K562 (cell line): ENCODE results near the gene ARL3. TPM values are rescaled to one million over a fixed set of nuclear protein-coding genes. Genes with fewer than 3 reads are reported as not detected.

Experiments
- ATAC-seq: fragments of 200-7000 bp; cut with Tn5 transposase; 3 replicates; pipeline ENCODE4 v1.9.1; 2020; ENCODE audit warnings: moderate library complexity
- BruUV-seq: library from RNA; stranded (reverse); fragments of 400-500 nt; replicated peaks from 2 replicates; lab custom pipeline; 2021; lab: Mats Ljungman, UMichigan
- CTCF ChIA-PET: fragments of 300-600 bp; formaldehyde crosslinking; extraction: SDS; loops from one replicate; lab custom pipeline; 2021; ENCODE audit warnings: low intra/inter-chr PET ratio; lab: Yijun Ruan, JAX
- POLR2A ChIA-PET: fragments of 300-600, 350-650 bp; sonication (Branson Sonifier 250); formaldehyde crosslinking; extraction: SDS; loops from one replicate; lab custom pipeline; 2021; ENCODE audit warnings: antibody characterized with exemption, inconsistent platforms; lab: Yijun Ruan, JAX
- DNase-seq, 4 experiments: peaks; one replicate each; pipeline versions ENCODE4 v3.0.0 to v3.0.0-alpha.2; 2011 to 2018; ENCODE audit warnings: low spot score in 3 of 4, mixed read lengths in 3 of 4; ENCODE audit errors: extremely low read depth in 1 of 4
- FAIRE-seq: peaks from 2 replicates; lab custom pipeline; 2011; peaks lifted over from hg19 to GRCh38; lab: Jason Lieb, UNC
- H2AFZ ChIP-seq: 2 replicates; pipeline ENCODE4 v1.6.0; 2011; ENCODE audit warnings: low read depth, low read length, control low read depth, inconsistent platforms
- H3K27ac ChIP-seq: fragments of 200-600 bp; 3 replicates; pipeline ENCODE4 v1.8.0; 2011; ENCODE audit warnings: low read depth, mild to moderate bottlenecking, control low read depth, inconsistent platforms, low read length, moderate library complexity, mixed read lengths; ENCODE audit errors: extremely low read depth
- H3K27me3 ChIP-seq, 2 experiments: fragments of 300-600 bp in 1 of 2; 2 replicates in 1 of 2; 3 replicates in 1 of 2; pipeline versions ENCODE4 v1.6.0 to v1.8.0; 2011; ENCODE audit warnings: inconsistent platforms in 2 of 2, low read length in 2 of 2, mild to moderate bottlenecking in 1 of 2, mixed read lengths in 1 of 2, moderate library complexity in 1 of 2; ENCODE audit not compliant: control insufficient read depth in 2 of 2, insufficient read depth in 2 of 2
- H3K36me3 ChIP-seq: fragments of 300-600 bp; 3 replicates; pipeline ENCODE4 v1.8.0; 2011; ENCODE audit warnings: mild to moderate bottlenecking, low read length, inconsistent platforms; ENCODE audit not compliant: control insufficient read depth, insufficient read depth
- H3K4me1 ChIP-seq, 2 experiments: fragments of 200-600 bp in 1 of 2; replicated peaks in 1 of 2; 2 replicates in 1 of 2; 3 replicates in 1 of 2; pipeline versions ENCODE4 v1.5.1 to v1.8.0; 2011; ENCODE audit warnings: inconsistent platforms in 2 of 2, low read length in 2 of 2, mild to moderate bottlenecking in 1 of 2, mixed read lengths in 1 of 2, moderate library complexity in 1 of 2; ENCODE audit not compliant: control insufficient read depth in 2 of 2, insufficient read depth in 2 of 2
- H3K4me2 ChIP-seq: 2 replicates; pipeline ENCODE4 v1.6.1; 2011; ENCODE audit warnings: low read length, control low read depth, inconsistent platforms, mixed read lengths; ENCODE audit not compliant: insufficient read depth
- H3K4me3 ChIP-seq: fragments of 200-600 bp; sonication (generic), shearing (Covaris generic); 2 replicates; pipeline ENCODE4 v1.5.1; 2016; ENCODE audit warnings: control low read depth, inconsistent platforms
- H3K79me2 ChIP-seq: fragments of 200-600 bp; 3 replicates; pipeline ENCODE4 v1.8.0; 2011; ENCODE audit warnings: low read length, inconsistent platforms; ENCODE audit not compliant: control insufficient read depth, insufficient read depth
- H3K9ac ChIP-seq, 2 experiments: 2 replicates each; pipeline versions ENCODE4 v1.6.0 to v1.6.1; 2011; ENCODE audit warnings: low read depth in 2 of 2, low read length in 2 of 2, control low read depth in 1 of 2, inconsistent platforms in 1 of 2, mild to moderate bottlenecking in 1 of 2, mixed read lengths in 1 of 2; ENCODE audit not compliant: insufficient read depth in 1 of 2
- H3K9me1 ChIP-seq: one replicate; pipeline ENCODE4 v1.6.0; 2011; ENCODE audit warnings: inconsistent platforms, mild to moderate bottlenecking, low read length, moderate library complexity; ENCODE audit not compliant: control insufficient read depth, insufficient read depth
- H3K9me3 ChIP-seq: replicated peaks from 2 replicates; pipeline ENCODE4 v1.5.1; 2011; ENCODE audit warnings: low read depth, low read length, inconsistent platforms; ENCODE audit not compliant: control insufficient read depth, insufficient read depth
- H4K20me1 ChIP-seq: replicated peaks from 2 replicates; pipeline ENCODE4 v1.6.1; 2011; ENCODE audit warnings: low read length, inconsistent platforms, mixed read lengths; ENCODE audit not compliant: control insufficient read depth, insufficient read depth
- ARID1B ChIP-seq: fragments of 450-650 bp; IDR thresholded peaks from 2 replicates; pipeline ENCODE4 v1.6.1; 2016; ENCODE audit warnings: antibody characterized with exemption, mild to moderate bottlenecking, inconsistent platforms
- CBFA2T3 ChIP-seq: fragments of 450-650 bp; IDR thresholded peaks from 2 replicates; pipeline ENCODE4 v1.6.1; 2017
- GTF2E2 ChIP-seq: fragments of 200-800 bp; sonication (Bioruptor generic); IDR thresholded peaks from 2 replicates; pipeline ENCODE4 v1.6.1; 2016; ENCODE audit warnings: missing genetic modification characterization, missing compliant biosample characterization
- MIER1 ChIP-seq: fragments of 450-650 bp; IDR thresholded peaks from 2 replicates; pipeline ENCODE4 v1.6.1; 2016; ENCODE audit warnings: antibody characterized with exemption, mild to moderate bottlenecking, low read depth
- RAD21 ChIP-seq, 2 experiments: fragments of 250-450 bp in 1 of 2; fragments of 450-650 bp in 1 of 2; sonication (Bioruptor Pico) in 1 of 2; formaldehyde crosslinking in 1 of 2; IDR thresholded peaks in 1 of 2; conservative IDR thresholded peaks in 1 of 2; 2 replicates each; pipeline versions ENCODE4 v1.4.0 to v1.8.0; 2020 to 2022; ENCODE audit warnings: mild to moderate bottlenecking in 2 of 2, moderate library complexity in 1 of 2
- SMAD4 ChIP-seq: fragments of 250-450 bp; sonication (Bioruptor Pico); conservative IDR thresholded peaks from 2 replicates; pipeline ENCODE4 v1.8.0; 2021; ENCODE audit warnings: inconsistent platforms, mild to moderate bottlenecking, moderate library complexity
- TCF3 ChIP-seq: sonication (generic); formaldehyde crosslinking; IDR thresholded peaks from 2 replicates; pipeline ENCODE4 v1.4.0; 2020; ENCODE audit warnings: mild to moderate bottlenecking, missing genetic modification reagents
- TEAD4 ChIP-seq, 2 experiments: sonication (generic) in 1 of 2; formaldehyde crosslinking in 1 of 2; IDR thresholded peaks; 2 replicates each; pipeline versions ENCODE4 v1.6.1 to v1.8.0; 2012 to 2022; ENCODE audit warnings: borderline replicate concordance in 1 of 2, inconsistent platforms in 1 of 2, low read length in 1 of 2, mild to moderate bottlenecking in 1 of 2, missing genetic modification reagents in 1 of 2
- ZFX ChIP-seq: sonication (generic); formaldehyde crosslinking; IDR thresholded peaks from 2 replicates; pipeline ENCODE4 v1.8.0; 2022; ENCODE audit warnings: mild to moderate bottlenecking, missing genetic modification reagents, moderate library complexity
- ZNF274 ChIP-seq: IDR thresholded peaks from 2 replicates; pipeline ENCODE4 v1.6.1; 2011; ENCODE audit warnings: low read depth, mild to moderate bottlenecking, low read length, moderate library complexity, borderline replicate concordance
- ZNF347 ChIP-seq: fragments of 450-650 bp; formaldehyde crosslinking; IDR thresholded peaks from 2 replicates; pipeline ENCODE4 v1.4.0; 2020; ENCODE audit warnings: low read depth, mild to moderate bottlenecking, moderate library complexity
- ZNF668 ChIP-seq: fragments of 250-450 bp; sonication (Bioruptor Pico); IDR thresholded peaks from 2 replicates; pipeline ENCODE4 v1.8.0; 2022; ENCODE audit warnings: mild to moderate bottlenecking, inconsistent platforms
- ZNF77 ChIP-seq: fragments of 250-450 bp; sonication (Bioruptor Pico); IDR thresholded peaks from 2 replicates; pipeline ENCODE4 v1.5.0; 2020
- in situ Hi-C: fragments of 300-500 bp; cut with MboI; formaldehyde crosslinking; loops from 4 replicates; pipeline ENCODE4 v1.15.0; 2018; ENCODE audit warnings: inconsistent platforms, mixed read lengths
- intact Hi-C: fragments of 100-400 bp; cut with micrococcal nuclease; formaldehyde crosslinking; loops from 2 replicates; pipeline ENCODE4 v1.14.2; 2022
- polyA plus RNA-seq, 8 experiments: library from polyadenylated mRNA; depleted of rRNA in 4 of 8; stranded (reverse) in 5 of 8; unstranded in 3 of 8; fragments of >200 nt; fragmentation: Nextera tagmentation in 2 of 8; fragmentation: Illumina TruSeq in 1 of 8; extraction: Ambion mirVana in 2 of 8; extraction: Trizol in 1 of 8; gene quantifications; 2 replicates each; pipeline versions ENCODE4 v1.2.1 to v1.2.3, GENCODE V29; 2011 to 2014; ENCODE audit warnings: inconsistent platforms in 1 of 8, missing spikeins in 1 of 8
- total RNA-seq, 7 experiments: library from RNA; depleted of rRNA in 6 of 7; stranded (reverse); fragments of >200 nt in 6 of 7; fragmentation: Illumina TruSeq in 2 of 7; extraction: Trizol in 2 of 7; gene quantifications; 2 replicates each; pipeline versions ENCODE4 v1.2.1 to v1.2.3, GENCODE V29; 2011 to 2021; ENCODE audit warnings: low replicate concordance in 1 of 7
- TF ChIP-seq, protein P1 (sequence below): IDR thresholded peaks from 2 replicates; pipeline ENCODE4 v1.6.1; 2016; ENCODE audit warnings: missing genetic modification characterization, missing compliant biosample characterization
- TF ChIP-seq, protein P2 (sequence below): fragments of 450-650 bp; formaldehyde crosslinking; IDR thresholded peaks from 2 replicates; pipeline ENCODE4 v1.4.0; 2020; ENCODE audit warnings: mild to moderate bottlenecking, mixed read lengths
- TF ChIP-seq, protein P3 (sequence below): fragments of 250-450 bp; sonication (Bioruptor Pico); IDR thresholded peaks from 2 replicates; pipeline ENCODE4 v1.8.0; 2022; ENCODE audit warnings: inconsistent platforms, mild to moderate bottlenecking, moderate library complexity, borderline replicate concordance

ARL3 gene
- total and polyA plus RNA-seq, 9 of the 15 experiments (the other 6 are each of a cell fraction or from before 2014, with no cell fraction given) = 2.9 to 8.9 (median 4.8) TPM

DNA sequence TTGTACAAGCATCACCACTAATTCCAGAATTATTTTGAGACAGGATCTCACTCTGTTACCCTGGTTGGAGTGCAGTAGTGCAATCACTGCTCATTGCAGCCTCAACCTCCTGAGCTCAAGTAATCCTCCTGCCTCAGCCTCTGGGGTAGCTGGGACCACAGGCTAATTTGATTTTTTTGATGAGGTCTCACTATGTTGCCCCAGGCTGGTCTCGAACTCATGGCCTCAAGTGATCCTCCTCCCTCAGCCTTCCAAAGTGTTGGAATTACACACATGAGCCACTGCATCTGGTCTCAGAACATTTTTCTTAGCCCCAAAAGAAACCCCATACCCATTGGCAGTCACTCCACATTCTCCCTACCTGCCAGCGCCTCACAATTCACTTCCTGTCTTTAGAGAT is 26.0 kb upstream of the ARL3 start (continued):
- TF ChIP-seq, protein P1, sequence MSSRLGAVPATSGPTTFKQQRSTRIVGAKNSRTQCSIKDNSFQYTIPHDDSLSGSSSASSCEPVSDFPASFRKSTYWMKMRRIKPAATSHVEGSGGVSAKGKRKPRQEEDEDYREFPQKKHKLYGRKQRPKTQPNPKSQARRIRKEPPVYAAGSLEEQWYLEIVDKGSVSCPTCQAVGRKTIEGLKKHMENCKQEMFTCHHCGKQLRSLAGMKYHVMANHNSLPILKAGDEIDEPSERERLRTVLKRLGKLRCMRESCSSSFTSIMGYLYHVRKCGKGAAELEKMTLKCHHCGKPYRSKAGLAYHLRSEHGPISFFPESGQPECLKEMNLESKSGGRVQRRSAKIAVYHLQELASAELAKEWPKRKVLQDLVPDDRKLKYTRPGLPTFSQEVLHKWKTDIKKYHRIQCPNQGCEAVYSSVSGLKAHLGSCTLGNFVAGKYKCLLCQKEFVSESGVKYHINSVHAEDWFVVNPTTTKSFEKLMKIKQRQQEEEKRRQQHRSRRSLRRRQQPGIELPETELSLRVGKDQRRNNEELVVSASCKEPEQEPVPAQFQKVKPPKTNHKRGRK (tag) = no peak

DNA sequence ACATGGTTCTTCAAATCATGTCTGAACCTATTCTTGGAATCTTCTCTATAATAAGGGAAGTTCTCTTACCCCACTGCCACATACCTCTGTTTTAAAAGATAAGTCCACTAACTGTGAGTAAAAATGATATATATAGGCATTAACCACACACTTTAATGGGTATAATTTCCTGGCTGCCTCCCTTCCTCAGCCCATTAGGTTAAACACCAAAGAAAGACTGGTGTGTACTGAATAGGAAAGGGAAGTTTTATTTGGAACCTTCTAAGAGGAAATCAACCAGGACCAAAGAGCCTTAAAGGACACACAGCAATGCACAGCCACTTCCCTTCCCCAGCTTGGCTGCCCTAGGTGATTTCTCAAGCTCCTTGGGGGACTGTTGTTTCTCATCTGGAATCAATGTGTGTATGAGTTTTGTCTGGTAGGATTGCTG is 24.5 kb upstream of the ARL3 start:
- H3K79me2 ChIP-seq = no peaks in the 10 kb centered on the region
- in situ Hi-C loops = no loop called here
- no peaks in the 10 kb centered on the region for H3K27me3 ChIP-seq
- peaks cover 17% of the 10 kb centered on the region; the same call in 2 of the 3 replicates for H3K36me3 ChIP-seq
- H2AFZ ChIP-seq = no peak overlapping the region
- H3K9me1 ChIP-seq = no peaks in the 10 kb centered on the region
- H3K9ac ChIP-seq = peak overlapping the region in 1 of 2 experiments; percentile 17; a peak in 1 of 4 replicates
- ChIA-PET CTCF (no interaction called here), POLR2A (no interaction called here)
- peak overlapping the region; percentile 65 for H3K27ac ChIP-seq
- DNase-seq (peak in 1 of 4 experiments; percentile 28), ATAC-seq (peak; percentile 2; the same call in 1 of the 3 replicates), FAIRE-seq (no peak)
- intact Hi-C loops = no loop called here
- peaks cover 14 to 42% of the 10 kb centered on the region in 2 experiments; a peak in 4 of 5 replicates for H3K4me1 ChIP-seq
- H4K20me1 ChIP-seq = no peaks in the 10 kb centered on the region
- H3K4me3 ChIP-seq = no peak overlapping the region
- H3K4me2 ChIP-seq = no peak overlapping the region
- BruUV-seq = no TSS peak
- no peaks in the 10 kb centered on the region for H3K9me3 ChIP-seq
- TF ChIP-seq, protein P2, sequence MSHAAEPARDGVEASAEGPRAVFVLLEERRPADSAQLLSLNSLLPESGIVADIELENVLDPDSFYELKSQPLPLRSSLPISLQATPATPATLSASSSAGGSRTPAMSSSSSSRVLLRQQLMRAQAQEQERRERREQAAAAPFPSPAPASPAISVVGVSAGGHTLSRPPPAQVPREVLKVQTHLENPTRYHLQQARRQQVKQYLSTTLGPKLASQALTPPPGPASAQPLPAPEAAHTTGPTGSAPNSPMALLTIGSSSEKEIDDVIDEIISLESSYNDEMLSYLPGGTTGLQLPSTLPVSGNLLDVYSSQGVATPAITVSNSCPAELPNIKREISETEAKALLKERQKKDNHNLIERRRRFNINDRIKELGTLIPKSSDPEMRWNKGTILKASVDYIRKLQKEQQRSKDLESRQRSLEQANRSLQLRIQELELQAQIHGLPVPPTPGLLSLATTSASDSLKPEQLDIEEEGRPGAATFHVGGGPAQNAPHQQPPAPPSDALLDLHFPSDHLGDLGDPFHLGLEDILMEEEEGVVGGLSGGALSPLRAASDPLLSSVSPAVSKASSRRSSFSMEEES = no peak
- TF ChIP-seq RAD21 (CRISPR knock-in tag; conservative IDR thresholded peaks at IDR 0.05 in 1 of 2, IDR thresholded peaks at IDR 0.05 in 1 of 2) (no peak), TEAD4 (IDR thresholded peaks at IDR 0.05; ENCODE audit: low read length) (peak; percentile 55; the same call in 1 of the 2 replicates), TEAD4 (CRISPR knock-in tag; IDR thresholded peaks at IDR 0.05; ENCODE audit: borderline replicate concordance) (no peak), GTF2E2 (tag) (no peak), MIER1 (no peak), SMAD4 (peak; percentile 71), ZNF274 (no peak), ZNF77 (CRISPR knock-in tag) (no peak), ZNF668 (CRISPR knock-in tag) (no peak), ZFX (no peak), ARID1B (peak; percentile 52; the same call in 1 of the 2 replicates), CBFA2T3 (peak; percentile 16; the same call in 1 of the 2 replicates), ZNF347 (no peak), TCF3 (CRISPR knock-in tag) (peak; percentile 68)
- TF ChIP-seq, protein P3, sequence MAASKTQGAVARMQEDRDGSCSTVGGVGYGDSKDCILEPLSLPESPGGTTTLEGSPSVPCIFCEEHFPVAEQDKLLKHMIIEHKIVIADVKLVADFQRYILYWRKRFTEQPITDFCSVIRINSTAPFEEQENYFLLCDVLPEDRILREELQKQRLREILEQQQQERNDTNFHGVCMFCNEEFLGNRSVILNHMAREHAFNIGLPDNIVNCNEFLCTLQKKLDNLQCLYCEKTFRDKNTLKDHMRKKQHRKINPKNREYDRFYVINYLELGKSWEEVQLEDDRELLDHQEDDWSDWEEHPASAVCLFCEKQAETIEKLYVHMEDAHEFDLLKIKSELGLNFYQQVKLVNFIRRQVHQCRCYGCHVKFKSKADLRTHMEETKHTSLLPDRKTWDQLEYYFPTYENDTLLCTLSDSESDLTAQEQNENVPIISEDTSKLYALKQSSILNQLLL (CRISPR knock-in tag) = no peak
